Measurements from ENCODE around the gene BET1.

Gene BET1

DNA sequence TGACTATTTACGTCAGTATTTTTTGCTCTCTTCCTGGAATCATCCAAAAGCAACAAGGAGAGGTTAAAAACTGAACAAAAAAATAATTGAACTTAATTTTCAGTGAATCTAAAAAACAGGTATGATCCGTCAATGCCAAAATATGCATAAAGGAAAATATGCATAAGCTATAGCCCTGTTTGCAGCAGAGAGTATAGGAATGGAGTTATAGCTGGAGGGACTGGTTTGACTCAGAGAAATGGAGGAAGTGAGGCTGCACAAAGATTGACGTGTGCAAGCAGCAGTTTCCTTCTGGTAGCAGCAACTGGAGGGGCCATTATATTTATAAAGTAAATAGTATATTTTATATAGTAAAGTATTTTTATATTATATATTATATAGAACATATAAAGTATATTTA lies 45.5 kb downstream of the BET1 start:
- no peak for DNase-seq

DNA sequence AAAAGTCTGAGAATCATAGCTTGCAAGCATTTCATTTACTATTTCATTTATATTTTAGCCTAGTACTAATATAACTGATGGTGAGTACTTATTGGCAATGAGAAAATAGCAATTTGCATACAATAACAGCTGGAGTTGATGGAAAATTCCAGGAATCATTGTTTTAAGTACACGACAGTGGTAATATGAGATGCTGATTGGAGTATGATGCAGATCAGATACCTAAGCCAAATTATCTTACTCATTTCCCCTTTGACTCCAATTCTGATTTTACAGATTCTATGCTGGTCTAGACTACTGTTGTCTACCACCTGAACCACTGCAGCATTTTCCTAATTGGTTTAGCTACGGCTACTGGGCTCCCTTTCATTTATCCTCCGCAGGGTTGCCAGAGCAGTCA lies 45.9 kb downstream of the BET1 start:
- no peak for DNase-seq

GRCh38 chr7:93957767-93958166 lies 46.4 kb downstream of the BET1 start:
- DNase-seq = no peak

GRCh38 chr7:93955304-93955703 lies 48.9 kb downstream of the BET1 start:
- no peak for DNase-seq

- no peak for DNase-seq
Observed at GRCh38 chr7:93949423-93949822, 54.7 kb downstream of the BET1 start.

GRCh38 chr7:93948873-93949272 lies 55.3 kb downstream of the BET1 start:
- no peak for DNase-seq

DNA sequence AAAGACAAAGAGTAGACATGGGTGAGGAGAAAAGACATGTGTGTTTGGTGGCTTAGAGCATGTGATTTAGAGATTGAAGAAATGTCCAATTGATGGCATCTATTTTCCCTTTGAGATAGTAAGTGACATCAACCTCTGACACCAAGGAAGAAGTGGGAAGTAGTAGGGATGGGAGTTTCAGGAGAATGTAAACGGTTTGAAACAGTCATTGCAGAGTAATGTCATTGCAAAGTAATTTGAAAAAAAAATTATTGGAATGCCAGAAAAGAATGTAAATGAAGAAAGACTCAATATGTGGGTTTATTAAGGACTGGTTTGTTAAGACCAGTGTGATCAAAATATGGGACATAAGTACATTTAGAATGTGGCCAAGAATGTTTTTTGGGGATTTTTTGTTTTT lies 56.0 kb downstream of the BET1 start:
- DNase-seq = no peak

DNA sequence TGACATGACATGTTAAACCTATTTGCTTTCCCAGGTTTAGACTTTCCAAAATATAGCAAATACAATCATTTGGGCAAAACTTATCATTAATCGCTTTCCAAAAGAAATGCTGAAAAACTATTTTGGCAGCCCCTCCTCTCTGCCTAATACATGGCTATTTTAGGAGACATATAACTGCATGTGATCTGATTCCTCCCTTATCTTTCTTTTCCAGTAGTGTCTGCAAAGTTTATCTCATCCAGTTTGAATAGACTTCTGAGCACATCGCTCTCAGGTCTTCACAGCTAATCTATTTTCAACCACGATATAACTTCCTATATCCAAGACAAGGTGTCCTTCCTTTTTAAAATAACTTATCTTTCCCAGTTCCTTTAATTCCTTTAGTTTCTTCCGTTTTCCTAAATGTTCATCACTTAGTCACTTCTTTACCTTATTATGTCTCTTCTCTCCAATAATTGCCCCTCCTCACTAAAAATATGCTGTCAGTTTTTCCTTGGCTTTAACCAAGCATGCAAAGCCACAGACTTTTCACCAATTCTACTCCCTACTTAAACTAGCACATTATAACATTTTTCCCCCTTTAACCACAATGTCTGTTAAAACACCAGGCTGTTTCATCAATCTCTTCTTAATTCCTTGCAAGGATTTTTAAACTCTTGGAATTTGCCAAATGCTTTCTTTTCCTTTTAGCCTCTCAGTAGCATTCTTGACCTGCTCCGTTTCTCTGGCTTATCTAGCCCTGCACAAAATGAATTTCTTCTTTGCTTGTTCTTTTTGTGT lies 58.2 kb downstream of the BET1 start:
- no peak for DNase-seq

GRCh38 chr7:93945083-93945482 lies 59.1 kb downstream of the BET1 start:
- DNase-seq = no peak

DNA sequence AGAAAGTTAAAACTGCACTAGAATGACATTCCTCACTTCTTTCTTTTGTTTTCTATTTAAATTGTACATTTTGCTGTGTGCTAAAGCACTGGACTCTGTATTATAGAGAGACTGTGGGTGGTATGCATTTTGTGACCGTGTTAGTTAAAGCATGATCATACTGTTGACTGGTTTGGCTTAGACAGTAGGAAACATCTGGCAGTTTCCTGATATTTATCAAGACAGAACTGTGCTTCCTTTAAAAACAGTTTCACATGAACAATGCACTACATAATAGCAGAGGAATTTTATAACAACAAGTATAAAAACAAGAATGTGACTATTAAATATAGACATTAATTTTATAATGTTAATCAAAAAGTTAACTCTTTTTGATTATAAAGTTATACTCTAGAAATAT lies 59.5 kb downstream of the BET1 start:
- no peak for DNase-seq

DNA sequence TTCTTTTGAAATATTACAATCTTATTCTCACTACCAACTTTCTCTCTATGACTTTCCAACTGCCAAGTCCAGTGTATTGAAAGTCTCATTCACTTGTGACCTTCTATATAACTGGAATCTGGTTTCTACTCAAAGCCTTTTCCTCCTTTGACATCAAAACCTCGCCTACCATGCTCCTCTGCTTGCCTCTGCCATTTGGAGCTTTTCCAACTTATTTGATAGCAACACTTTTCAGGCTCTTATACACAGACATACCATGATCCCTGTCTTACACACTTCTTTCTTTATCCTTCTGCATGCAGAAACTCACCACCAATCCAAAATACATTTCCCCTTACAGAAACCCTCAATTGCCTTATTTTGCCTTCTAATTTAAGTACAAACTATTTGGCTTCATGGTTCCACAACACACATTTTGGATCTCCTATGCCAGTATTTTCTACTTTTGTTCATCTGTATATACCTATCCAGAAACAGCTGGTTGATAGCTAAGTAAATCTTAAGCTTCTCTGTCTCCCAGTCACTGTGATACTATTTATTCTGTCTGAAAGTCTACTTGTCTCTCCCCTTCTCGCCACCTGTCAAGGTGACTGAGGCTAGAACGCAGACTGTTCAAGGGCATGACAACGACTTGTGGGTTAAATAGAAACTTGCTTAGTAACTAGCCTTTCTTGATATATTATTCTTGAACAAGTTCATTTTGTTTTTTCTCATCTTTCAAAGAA lies 60.2 kb downstream of the BET1 start:
- DNase-seq = no peak
